Upper lobe of right lung (tissue), 1 donor: ENCODE measurements around the gene HARBI1. TPM values are rescaled to one million over a fixed set of nuclear protein-coding genes. Genes with fewer than 3 reads are reported as not detected.
A peak's percentile ranks its signal among the peaks of the same experiment; 100 is the strongest.

Experiments
- ATAC-seq: fragments of 200-7000 bp; cut with Tn5 transposase; one replicate; pipeline ENCODE4 v1.9.1; 2020; ENCODE audit warnings: mild to moderate bottlenecking, moderate library complexity
- DNase-seq: peaks from one replicate; pipeline ENCODE4 v3.0.0-alpha.2; 2020
- H3K27ac ChIP-seq: fragments of 200-600 bp; one replicate; pipeline ENCODE4 v1.8.0; 2022
- H3K27me3 ChIP-seq: fragments of 200-600 bp; one replicate; pipeline ENCODE4 v1.8.0; 2022; ENCODE audit warnings: mild to moderate bottlenecking
- H3K36me3 ChIP-seq: fragments of 200-600 bp; one replicate; pipeline ENCODE4 v1.8.0; 2022
- H3K4me1 ChIP-seq: fragments of 200-600 bp; one replicate; pipeline ENCODE4 v1.8.0; 2022
- H3K4me3 ChIP-seq: fragments of 200-600 bp; one replicate; pipeline ENCODE4 v1.8.0; 2022; ENCODE audit warnings: mild to moderate bottlenecking
- H3K9me3 ChIP-seq: fragments of 200-600 bp; one replicate; pipeline ENCODE4 v1.8.0; 2022
- CTCF ChIP-seq: fragments of 200-600 bp; IDR thresholded peaks from one replicate; pipeline ENCODE4 v1.8.0; 2022; ENCODE audit warnings: antibody characterized with exemption
- intact Hi-C: fragments of 100-400 bp; cut with DNase I; formaldehyde crosslinking; loops from one replicate; pipeline ENCODE4 v1.11.0; 2022
- long read RNA-seq: library from polyadenylated mRNA; unstranded; transcript quantifications from one replicate; pipeline ENCODE4 v2.0.0, GENCODE V29; 2021
- total RNA-seq: library from RNA; stranded (reverse); fragmentation: NEBNext Ultra II Directional; extraction: Animal tissue kit (Norgen Biotek cat#: 25700); gene quantifications from one replicate; pipeline ENCODE4 v1.2.1, GENCODE V29; 2021
- donor health status: DM: no; HTN: yes; CAD: no; lungs with severe emphysema.

HARBI1 gene
- total RNA-seq = 5.2 TPM
- long read RNA-seq, partial matches to known transcripts = 0 of 4 reads
- long read RNA-seq, other reads (novel, unspliced or antisense) = 0 of 4 reads

- no peaks in the 10 kb centered on the region for H3K27me3 ChIP-seq
- peaks cover 29% of the 10 kb centered on the region for H3K4me1 ChIP-seq
- peaks cover 10% of the 10 kb centered on the region for H3K36me3 ChIP-seq
- TF ChIP-seq CTCF = peak; percentile 83
- peak within 1 kb of the TSS; percentile 80 for H3K4me3 ChIP-seq
- peak; percentile 97 for DNase-seq
- ATAC-seq = peak; percentile 99
- H3K27ac ChIP-seq = peak within 1 kb of the TSS; percentile 95
- intact Hi-C loops = no loop called here
- H3K9me3 ChIP-seq = no peaks in the 10 kb centered on the region
These were observed at the start of gene HARBI1, which contains the start of gene ATG13 for GRCh38 chr11:46617134-46617971. TSS of gene HARBI1 (minus strand) at chr11:46617227. CDS start at chr11:46616237, 990 bp downstream. TSS of gene ATG13 (plus strand) at chr11:46617553. CDS start at chr11:46644292, 26,739 bp downstream.

- Histone ChIP-seq H3K9me3 (no peaks in the 10 kb centered on the region), H3K36me3 (peaks cover 100% of the 10 kb centered on the region), H3K27ac (peak overlapping the region; percentile 0), H3K27me3 (no peaks in the 10 kb centered on the region), H3K4me1 (peaks cover 6% of the 10 kb centered on the region), H3K4me3 (no peak overlapping the region)
- intact Hi-C loops = no loop called here
- no peak for ATAC-seq
- TF ChIP-seq CTCF = no peak
- DNase-seq = no peak
These were observed 49.5 kb upstream of the HARBI1 start for GRCh38 chr11:46666516-46666915.

GRCh38 chr11:46665356-46665755, 48.3 kb upstream of the HARBI1 start:
- no peak overlapping the region for H3K4me3 ChIP-seq
- no peak overlapping the region for H3K27ac ChIP-seq
- no peak for TF ChIP-seq CTCF
- peak; percentile 33 for DNase-seq
- no peak for ATAC-seq
- peaks cover 98% of the 10 kb centered on the region for H3K36me3 ChIP-seq
- peaks cover under 1% of the 10 kb centered on the region for H3K4me1 ChIP-seq
- intact Hi-C loops = no loop called here
- H3K27me3 ChIP-seq = no peaks in the 10 kb centered on the region
- no peaks in the 10 kb centered on the region for H3K9me3 ChIP-seq

- Histone ChIP-seq H3K4me3 (no peak overlapping the region), H3K4me1 (no peaks in the 10 kb centered on the region), H3K36me3 (peaks cover 98% of the 10 kb centered on the region), H3K27ac (no peak overlapping the region), H3K27me3 (no peaks in the 10 kb centered on the region), H3K9me3 (no peaks in the 10 kb centered on the region)
- intact Hi-C loops = no loop called here
- TF ChIP-seq CTCF = no peak
- ATAC-seq (no peak), DNase-seq (peak; percentile 28)
These were observed 47.6 kb upstream of the HARBI1 start for GRCh38 chr11:46664612-46665011.

GRCh38 chr11:46663277-46663940, 46.4 kb upstream of the HARBI1 start:
- H3K27ac ChIP-seq = no peak overlapping the region
- no peaks in the 10 kb centered on the region for H3K4me1 ChIP-seq
- intact Hi-C loops = no loop called here
- no peaks in the 10 kb centered on the region for H3K9me3 ChIP-seq
- TF ChIP-seq CTCF = no peak
- H3K4me3 ChIP-seq = no peak overlapping the region
- no peaks in the 10 kb centered on the region for H3K27me3 ChIP-seq
- ATAC-seq (no peak), DNase-seq (no peak)
- H3K36me3 ChIP-seq = peaks cover 98% of the 10 kb centered on the region
